GM12878 (cell line): ENCODE data around the gene RHCG.

Experiments
- ATF3 ChIP-seq: IDR thresholded peaks from 2 replicates; pipeline ENCODE4 v1.6.1; 2011; ENCODE audit warnings: low read depth, mild to moderate bottlenecking, low read length, moderate library complexity, borderline replicate concordance; ENCODE audit errors: extremely low read depth
- CTCF ChIP-seq, 3 experiments: IDR thresholded peaks in 2 of 3; conservative IDR thresholded peaks in 1 of 3; 2 replicates each; pipeline ENCODE4 v1.5.1; 2011; ENCODE audit warnings: low read depth in 3 of 3, low read length in 3 of 3, mild to moderate bottlenecking in 3 of 3, control low read depth in 2 of 3, moderate library complexity in 2 of 3, inconsistent platforms in 1 of 3, mixed read lengths in 1 of 3; ENCODE audit not compliant: control insufficient read depth in 2 of 3, insufficient read depth in 1 of 3; ENCODE audit errors: extremely low read depth in 1 of 3
- NR2F1 ChIP-seq: fragments of 450-650 bp; conservative IDR thresholded peaks from 2 replicates; pipeline ENCODE4 v1.6.1; 2017; ENCODE audit warnings: mild to moderate bottlenecking
- NRF1 ChIP-seq: conservative IDR thresholded peaks from 2 replicates; pipeline ENCODE4 v1.6.1; 2011; ENCODE audit warnings: mild to moderate bottlenecking, low read depth, low read length, improper control_type of control experiment
- PBX3 ChIP-seq: IDR thresholded peaks from 2 replicates; pipeline ENCODE4 v1.6.1; 2011; ENCODE audit warnings: mild to moderate bottlenecking, low read depth, low read length, moderate library complexity; ENCODE audit not compliant: insufficient replicate concordance
- PRDM15 ChIP-seq: fragments of 450-650 bp; formaldehyde crosslinking; IDR thresholded peaks from 2 replicates; pipeline ENCODE4 v1.4.0; 2020; ENCODE audit warnings: mild to moderate bottlenecking, moderate library complexity

GRCh38 chr15:89475661-89476060, 20.7 kb downstream of the RHCG start:
- no peak for TF ChIP-seq NRF1
- no peak for TF ChIP-seq PRDM15 (CRISPR knock-in tag)
- TF ChIP-seq CTCF (IDR thresholded peaks at IDR 0.05 in 2 of 3, conservative IDR thresholded peaks at IDR 0.05 in 1 of 3; ENCODE audit: control insufficient read depth in 2 of 3, extremely low read depth in 1 of 3, insufficient read depth in 1 of 3, low read depth in 3 of 3, low read length in 3 of 3) = no peak
- TF ChIP-seq PBX3 = no peak
- no peak for TF ChIP-seq ATF3
- no peak for TF ChIP-seq NR2F1
